HG02571 (cell line): ENCODE measurements around the gene MALAT1.
A peak's percentile ranks its signal among the peaks of the same experiment; 100 is the strongest.
"Not testable (repeated sequence)": the region's sequence is repeated elsewhere in the genome, so short reads cannot be mapped to it uniquely, and the experiment has no call there.

Experiments used
- ATAC-seq: cut with Tn5 transposase; IDR thresholded peaks from one replicate; pipeline ENCODE4 v1.9.1; 2021; ENCODE audit warnings: mild to moderate bottlenecking, moderate library complexity; ENCODE audit not compliant: unreplicated experiment

MALAT1 gene

DNA sequence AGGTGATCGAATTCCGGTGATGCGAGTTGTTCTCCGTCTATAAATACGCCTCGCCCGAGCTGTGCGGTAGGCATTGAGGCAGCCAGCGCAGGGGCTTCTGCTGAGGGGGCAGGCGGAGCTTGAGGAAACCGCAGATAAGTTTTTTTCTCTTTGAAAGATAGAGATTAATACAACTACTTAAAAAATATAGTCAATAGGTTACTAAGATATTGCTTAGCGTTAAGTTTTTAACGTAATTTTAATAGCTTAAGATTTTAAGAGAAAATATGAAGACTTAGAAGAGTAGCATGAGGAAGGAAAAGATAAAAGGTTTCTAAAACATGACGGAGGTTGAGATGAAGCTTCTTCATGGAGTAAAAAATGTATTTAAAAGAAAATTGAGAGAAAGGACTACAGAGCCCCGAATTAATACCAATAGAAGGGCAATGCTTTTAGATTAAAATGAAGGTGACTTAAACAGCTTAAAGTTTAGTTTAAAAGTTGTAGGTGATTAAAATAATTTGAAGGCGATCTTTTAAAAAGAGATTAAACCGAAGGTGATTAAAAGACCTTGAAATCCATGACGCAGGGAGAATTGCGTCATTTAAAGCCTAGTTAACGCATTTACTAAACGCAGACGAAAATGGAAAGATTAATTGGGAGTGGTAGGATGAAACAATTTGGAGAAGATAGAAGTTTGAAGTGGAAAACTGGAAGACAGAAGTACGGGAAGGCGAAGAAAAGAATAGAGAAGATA, at the start of gene MALAT1:
Gene MALAT1 (plus strand): TSS at position 69 of the 736 bp plus-strand sequence.
- no peak for ATAC-seq

DNA sequence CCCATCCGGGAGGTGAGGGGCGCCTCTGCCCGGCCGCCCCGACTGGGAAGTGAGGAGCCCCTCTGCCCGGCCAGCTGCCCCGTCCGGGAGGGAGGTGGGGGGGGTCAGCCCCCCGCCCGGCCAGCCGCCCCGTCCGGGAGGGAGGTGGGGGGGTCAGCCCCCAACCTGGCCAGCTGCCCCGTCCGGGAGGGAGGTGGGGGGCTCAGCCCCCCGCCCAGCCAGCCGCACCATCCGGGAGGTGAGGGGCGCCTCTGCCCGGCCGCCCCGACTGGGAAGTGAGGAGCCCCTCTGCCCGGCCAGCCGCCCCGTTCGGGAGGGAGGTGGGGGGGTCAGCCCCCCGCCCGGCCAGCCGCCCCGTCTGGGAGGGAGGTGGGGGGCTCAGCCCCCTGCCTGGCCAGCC, 47.5 kb upstream of the MALAT1 start:
- not testable (repeated sequence) for ATAC-seq

DNA sequence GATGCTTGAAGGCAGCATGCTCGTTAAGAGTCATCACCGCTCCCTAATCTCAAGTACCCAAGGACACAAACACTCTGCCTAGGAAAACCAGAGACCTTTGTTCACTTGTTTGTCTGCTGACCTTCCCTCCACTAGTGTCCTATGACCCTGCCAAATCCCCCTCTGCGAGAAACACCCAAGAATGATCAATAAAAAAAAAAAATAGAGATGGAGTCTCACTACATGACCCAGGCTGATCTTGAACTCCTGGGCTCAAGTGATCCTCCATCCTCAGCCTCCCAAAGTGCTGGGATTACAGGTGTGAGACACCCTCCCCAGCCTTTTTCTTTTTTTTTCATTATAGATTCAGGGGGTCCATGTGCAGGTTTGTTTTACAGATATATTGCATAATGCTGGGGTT, 46.6 kb upstream of the MALAT1 start:
- ATAC-seq: not testable (repeated sequence)

DNA sequence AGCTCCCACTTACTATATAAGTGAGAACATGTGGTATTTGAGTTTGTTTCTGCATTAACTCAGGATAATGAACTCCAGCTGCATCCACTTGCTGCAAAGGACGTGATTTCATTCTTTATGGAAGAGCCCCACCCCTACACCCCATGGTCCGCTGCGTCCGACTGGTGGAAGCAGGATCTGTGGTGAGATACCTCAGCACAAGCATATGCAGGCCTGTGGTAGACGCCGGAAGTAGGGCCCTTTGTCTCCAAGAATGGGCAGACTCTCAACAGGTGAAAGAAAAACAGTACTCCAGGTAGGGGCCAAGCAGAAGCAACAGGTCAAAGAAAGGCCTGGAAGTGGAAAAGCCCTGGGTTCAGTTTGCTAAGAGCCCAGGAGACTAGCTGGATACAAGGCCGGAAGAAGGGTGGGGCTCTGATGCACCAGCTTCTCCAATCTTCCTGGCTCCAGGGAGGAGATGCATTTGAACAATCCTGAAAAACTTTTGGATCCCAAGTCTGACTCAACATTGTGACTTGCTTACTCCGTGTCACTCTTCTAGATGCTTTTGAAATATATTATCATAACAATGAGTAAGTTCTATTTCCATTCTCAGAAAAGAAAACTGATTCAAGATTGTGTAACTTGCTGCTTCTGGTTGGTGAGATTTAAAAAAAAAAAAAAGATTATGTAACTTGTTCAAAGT, 45.9 kb upstream of the MALAT1 start:
- ATAC-seq: no peak

DNA sequence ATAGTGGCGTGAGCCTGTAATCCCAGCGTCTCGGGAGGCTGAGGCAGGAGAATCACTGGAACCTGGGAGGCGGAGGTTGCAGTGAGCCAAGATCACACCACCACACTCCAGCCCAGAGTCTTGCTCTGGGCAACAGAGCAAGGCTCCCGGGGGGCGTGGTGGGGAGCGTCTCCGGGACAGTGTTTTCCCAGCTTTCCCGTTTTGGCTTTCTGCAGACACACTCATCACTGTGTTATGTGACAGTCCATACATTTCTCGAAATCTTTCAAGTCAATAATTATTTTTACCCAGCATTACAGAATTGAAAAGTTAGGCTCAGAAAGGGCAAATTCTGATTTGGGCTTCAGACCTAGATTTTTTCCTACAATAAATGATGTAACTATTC, 44.5 kb upstream of the MALAT1 start:
- no peak for ATAC-seq

DNA sequence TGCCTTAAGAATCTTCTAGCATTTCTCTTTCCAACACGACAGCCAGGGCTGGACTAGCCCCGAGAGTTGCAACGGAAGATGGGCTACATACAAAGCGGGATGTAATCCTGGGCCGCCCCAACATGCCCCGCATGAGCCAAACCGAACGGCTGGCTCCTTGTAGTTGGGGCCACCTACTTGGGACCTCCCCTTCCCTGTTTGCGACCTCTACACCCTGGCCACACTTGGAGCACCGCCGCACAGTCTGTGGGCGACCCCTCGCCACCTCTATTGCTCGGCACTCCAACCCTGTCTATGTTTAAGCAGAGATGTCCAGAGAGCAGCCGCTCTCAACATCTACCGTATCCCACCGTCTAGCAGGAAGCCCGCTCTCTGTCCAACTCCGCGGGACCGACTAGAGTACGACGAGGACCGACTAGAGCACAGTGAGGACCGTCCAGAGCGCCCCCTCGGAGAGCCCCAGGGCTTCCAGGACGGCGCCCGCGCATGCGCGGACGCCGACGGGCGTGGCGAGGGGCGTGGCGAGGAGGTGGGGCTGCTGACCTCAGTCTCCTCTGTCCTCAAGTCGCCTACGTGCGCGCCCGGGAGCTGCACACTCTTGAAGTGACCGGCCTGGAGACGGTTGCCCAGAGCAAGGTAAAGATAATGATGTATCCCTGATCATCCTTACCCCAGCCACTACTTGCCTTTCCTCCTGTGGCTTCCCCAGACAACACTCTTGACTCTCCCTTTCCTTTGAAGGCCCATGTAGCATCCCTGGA, 44.0 kb upstream of the MALAT1 start:
- ATAC-seq: peak; percentile 88

DNA sequence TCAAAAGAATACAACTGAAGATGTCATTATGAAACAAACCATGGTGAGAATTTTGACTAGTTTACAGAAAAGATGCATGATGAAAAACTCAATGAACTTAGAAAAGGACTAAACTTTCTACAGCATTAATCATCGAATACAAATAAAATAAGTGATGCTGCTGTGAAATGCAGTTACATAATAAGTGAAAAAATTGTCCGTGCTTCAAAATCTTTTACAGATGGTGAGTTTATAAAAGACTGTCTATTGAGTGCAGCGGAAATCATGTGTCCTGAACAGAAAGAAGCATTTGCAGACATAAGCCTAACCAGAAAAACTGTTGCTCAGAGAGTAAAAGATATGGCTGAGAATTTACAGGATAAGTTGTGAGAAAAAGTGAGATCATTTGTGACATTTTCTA, 42.4 kb upstream of the MALAT1 start:
- ATAC-seq: no peak

DNA sequence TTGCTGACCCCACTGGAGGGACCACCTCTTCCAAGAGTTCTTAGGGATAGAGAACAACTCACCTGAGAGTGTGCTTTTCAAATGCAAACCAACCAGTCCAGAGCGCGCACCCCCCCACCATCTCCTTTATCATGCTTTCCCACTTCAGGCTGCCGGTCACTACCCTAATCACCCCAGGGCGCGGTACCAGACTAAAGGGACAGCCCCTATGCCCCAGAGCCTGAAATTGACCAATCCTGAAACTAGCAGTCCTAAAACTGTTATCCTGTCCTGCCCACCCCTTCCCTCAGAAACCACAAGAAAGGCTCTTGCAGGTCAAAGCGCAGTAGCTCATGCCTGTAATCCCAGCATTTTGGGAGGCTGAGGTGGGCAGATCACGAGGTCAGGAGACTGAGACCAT, 39.3 kb upstream of the MALAT1 start:
- ATAC-seq: no peak

DNA sequence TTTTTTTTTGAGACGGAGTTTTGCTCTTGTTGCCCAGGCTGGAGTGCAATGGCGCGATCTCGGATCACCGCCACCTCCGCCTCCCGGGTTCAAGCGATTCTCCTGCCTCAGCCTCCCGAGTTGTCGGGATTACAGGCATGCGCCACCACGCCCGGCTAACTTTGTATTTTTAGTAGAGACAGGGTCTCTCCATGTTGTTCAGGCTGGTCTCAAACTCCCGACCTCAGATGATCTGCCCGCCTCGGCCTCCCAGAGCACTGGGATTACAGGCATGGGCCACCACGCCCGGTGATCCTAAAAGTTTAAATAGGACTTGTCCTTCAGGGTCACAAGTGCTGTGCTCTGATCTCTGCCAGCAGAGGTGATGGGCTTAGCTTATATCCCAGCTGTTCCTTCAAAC, 33.4 kb upstream of the MALAT1 start:
- ATAC-seq: not testable (repeated sequence)

DNA sequence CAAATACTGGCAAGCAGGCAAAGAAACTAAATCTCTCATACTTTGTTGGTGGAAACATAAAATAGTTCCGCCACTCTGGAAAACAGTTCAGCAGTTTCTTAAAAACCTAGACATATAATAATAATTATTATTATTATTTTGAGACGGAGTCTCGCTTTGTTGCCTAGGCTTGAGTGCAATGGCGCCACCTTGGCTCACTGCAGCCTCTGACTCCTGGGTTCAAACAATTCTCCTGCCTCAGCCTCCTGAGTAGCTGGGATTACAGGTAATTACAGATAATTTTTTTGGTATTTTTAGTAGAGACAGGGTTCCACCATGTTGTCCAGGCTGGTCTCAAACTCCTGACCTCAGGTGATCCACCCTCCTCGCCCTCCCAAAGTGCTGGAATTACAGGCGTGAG, 31.5 kb upstream of the MALAT1 start:
- not testable (repeated sequence) for ATAC-seq

DNA sequence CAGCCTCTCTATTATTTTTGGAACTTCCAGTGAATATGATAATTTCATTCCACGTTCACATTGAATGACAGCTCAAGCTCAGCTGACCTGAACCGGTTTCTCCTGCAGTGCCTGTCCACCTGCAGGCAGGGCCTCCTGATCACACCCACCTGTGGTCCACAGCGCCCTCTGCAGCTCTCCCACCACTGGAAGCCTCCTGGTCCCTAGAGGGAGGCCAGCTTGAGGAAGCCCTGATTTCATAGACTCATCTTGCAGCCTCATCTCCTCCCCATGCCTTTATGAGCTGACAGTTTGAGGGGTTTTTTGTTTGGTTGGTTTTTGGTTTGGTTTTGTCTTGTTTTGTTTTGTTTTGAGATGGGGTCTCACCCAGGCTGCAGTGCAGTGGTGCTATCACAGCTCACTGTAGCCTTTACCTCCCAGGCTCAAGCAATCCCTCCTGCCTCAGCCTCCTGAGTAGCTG, 29.9 kb upstream of the MALAT1 start:
- ATAC-seq: no peak

DNA sequence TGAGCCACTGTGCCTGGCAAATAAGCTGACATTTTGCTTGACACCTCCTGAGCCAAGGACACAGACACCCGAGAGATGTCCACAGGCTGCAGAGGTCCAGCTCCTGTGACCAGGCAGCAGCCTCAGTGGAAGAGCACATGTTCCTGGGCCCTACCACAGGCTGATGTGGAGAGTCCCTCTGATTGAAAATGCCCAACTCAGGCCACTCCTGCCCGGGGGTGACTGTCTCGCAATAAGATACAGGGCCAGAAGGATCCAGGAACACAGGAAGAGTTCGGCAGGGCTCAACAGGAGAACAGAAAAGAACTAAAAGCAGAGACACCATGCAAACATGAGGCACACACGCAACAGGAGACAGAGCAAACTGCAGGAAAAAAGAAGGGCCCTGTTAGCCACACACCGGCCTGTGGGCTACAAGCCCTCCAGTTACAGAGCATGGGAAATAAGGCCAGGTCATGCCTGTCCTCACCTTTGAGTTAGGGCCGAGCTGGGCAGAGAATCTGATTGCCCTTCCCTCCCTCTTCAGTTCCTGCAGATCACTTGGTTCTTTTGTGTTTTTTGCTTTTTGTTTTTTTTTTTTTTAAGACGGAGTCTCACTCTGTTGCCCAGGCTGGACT, 28.3 kb upstream of the MALAT1 start:
- ATAC-seq: no peak

DNA sequence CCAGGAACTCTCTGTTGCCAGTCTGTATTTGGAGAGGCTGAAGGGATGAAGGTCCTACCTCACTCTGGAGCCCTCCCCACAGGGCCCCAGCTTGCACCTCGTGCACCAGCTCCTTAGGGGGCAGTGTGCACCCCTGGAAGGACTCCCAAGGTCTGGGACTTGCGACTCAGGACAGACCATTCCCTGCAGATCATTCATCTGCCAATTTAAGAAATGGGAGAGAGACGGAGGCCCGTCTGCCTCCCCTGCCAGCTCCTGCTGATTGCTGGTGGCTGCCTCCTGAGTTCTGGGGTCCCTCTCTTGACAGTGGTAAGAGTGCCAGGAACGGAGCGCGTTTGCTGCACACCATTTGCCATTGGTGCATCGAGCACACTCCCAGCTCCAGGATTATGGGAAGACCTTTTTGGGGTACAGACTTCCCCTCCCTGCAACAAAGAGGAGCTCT, 27.4 kb upstream of the MALAT1 start:
- no peak for ATAC-seq

DNA sequence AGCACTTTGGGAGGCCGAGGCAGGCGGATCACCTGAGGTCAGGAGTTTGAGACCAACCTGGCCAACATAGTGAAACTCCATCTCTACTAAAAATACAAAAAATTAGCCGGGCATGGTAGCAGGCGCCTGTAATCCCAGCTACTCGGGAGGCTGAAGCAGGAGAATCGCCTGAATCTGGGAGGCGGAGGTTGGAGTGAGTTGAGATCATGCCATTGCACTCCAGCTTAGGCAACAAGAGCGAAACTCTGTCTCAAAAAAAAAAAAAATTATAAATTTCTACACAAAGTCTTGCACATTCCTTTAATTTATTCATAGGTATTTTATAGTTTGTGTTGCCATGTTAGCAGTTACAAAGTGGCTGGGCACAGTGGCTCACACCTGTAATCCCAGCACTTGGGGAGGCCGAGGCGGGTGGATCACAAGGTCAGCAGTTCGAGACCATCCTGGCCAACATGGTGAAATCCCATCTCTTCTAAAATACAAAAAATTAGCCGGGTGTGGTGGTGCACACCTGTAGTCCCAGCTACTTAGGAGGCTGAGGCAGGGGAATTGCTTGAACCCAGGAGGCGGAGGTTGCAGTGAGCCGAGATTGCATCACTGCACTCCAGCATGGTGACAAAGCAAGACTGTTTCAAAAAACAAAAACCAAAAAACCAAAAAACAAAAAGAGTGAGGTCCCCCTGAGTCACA, 26.1 kb upstream of the MALAT1 start:
- not testable (repeated sequence) for ATAC-seq

DNA sequence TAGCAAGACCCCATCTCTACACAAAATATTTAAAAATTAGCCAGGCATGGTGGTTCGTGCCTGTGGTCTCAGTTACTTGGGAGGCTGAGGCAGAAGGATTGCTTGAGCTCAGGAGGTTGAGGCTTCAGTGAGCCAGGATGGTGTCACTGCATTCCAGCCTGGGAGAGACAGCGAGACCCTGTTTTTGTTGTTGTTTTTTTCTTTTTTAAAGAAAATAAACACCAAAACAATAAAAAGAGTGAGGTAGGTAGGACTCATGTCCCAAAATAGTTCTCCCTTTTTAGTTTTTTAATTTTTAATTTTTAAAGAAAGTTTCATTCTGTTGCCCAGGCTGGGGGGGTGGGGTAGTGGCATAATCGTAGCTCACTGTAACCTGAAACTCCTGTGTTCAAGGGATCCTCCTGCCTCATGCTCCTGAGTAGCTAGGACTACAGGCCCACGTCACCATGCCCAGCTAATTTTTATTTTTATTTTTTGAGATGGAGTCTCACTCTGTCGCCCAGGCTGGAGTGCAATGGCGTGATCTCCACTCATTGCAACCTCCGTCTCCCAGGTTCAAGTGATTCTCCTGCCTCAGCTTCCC, 25.5 kb upstream of the MALAT1 start:
- no peak for ATAC-seq

DNA sequence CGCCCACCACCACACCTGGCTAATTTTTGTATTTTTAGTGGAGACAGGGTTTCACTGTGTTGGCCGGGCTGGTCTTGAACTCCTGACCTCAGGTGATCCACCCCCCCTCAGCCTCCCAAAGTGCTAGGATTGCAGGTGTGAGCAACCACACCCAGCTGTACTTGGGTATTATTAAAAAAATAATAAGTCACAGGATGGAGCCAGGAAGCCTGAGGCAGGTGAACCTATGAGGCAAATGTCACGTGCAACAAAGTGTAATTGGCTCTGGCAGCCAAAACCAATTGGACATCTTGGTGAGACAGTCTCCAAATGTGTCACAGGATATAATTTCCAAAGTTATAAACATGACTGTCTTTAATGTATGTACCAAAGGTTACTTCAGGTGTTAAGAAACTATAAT, 24.0 kb upstream of the MALAT1 start:
- no peak for ATAC-seq

DNA sequence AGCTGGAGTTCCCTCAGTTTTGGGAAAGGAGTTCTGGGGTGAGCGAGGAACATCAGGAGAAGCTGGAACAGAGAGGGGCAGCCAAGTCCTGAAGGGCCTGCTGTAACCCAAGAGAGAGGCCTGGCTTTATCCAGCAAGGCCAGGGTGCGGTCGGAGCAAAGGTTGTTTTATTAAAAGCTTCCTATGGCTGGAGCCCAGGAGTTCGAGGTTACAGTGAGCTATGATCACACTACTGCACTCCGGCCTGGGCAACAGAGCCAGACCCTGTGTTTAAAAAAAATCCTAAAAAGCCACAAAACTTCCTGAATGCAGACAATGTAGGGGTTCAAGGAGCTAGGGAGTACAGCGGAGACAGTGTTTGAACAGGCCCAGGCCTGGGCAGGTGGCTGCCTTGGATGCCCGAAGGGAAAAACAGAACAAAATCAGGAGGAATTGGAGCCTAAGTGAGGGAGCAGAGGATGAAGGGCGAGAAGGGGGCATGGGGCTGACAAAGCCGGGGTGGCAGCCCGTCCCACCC, 22.2 kb upstream of the MALAT1 start:
- ATAC-seq: no peak

DNA sequence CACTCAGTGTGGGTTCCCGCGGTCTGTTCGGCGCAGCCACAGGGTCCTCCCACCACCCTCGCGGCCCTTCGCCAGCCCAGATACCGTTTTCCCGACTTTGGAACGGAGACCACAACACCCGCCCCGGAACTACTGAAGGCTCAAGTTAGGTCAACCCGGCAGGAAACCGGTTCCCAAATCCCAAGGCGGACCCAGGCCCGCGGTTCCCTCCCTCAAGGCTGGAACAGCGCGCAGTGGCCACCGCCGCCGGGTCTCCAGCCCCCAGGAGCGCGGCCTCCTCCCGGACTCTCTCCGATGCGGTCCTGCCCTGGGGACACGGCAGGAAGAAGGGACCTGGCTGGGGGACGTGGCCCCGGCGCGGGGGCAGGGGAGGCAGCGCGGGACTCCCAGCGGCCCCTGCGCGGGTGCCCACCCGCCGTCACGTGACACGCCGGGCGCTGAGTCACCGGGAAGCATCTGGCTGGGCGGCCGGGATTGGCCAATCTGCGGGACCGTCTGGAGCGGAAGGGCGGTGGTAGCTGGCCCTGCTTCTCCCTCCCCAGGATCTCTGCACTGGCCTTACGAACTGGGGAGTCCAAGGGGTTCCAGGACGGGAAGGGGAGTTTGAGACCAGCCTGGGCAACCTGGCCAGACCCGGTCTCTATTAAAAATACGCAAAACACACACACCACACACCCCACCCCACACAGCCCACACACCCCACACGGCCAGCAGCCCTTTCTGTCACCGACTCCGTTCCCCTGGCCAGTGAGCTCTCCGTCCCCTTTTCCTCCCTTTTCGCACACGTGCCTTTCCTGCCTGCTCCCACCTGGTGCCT, 21.5 kb upstream of the MALAT1 start:
- peak; percentile 87 for ATAC-seq
